Bronchial epithelial cell (primary cell): ENCODE data around the gene CDC42EP4. TPM values are rescaled to one million over a fixed set of nuclear protein-coding genes. Genes with fewer than 3 reads are reported as not detected.
A peak's percentile ranks its signal among the peaks of the same experiment; 100 is the strongest.

Experiments
- DNase-seq: peaks from one replicate; pipeline ENCODE4 v3.0.0-alpha.2; 2010; ENCODE audit warnings: low read depth
- FAIRE-seq: peaks from 2 replicates; lab custom pipeline; 2011; peaks lifted over from hg19 to GRCh38; lab: Jason Lieb, UNC
- H3K27me3 ChIP-seq: 2 replicates; pipeline ENCODE4 v1.5.1; 2011; ENCODE audit warnings: low read length; ENCODE audit not compliant: control insufficient read depth, insufficient read depth
- H3K36me3 ChIP-seq: 2 replicates; pipeline ENCODE4 v1.5.1; 2011; ENCODE audit warnings: low read length; ENCODE audit not compliant: control insufficient read depth, insufficient read depth
- H3K4me3 ChIP-seq: 2 replicates; pipeline ENCODE4 v1.5.1; 2011; ENCODE audit warnings: mild to moderate bottlenecking, low read depth, low read length, control low read depth
- CTCF ChIP-seq: IDR thresholded peaks from 2 replicates; pipeline ENCODE4 v1.5.1; 2011; ENCODE audit warnings: mild to moderate bottlenecking, moderate library complexity, low read length, control low read depth, inconsistent platforms; ENCODE audit not compliant: insufficient read depth, severe bottlenecking
- total RNA-seq: library from RNA; depleted of rRNA; stranded (reverse); fragments of >200 nt; gene quantifications from 2 replicates; pipeline ENCODE4 v1.2.1, GENCODE V29; 2014

CDC42EP4 gene
- total RNA-seq, 1 donor from 2014 or later: 16.8 TPM

- Histone ChIP-seq H3K27me3 (no peaks in the 10 kb centered on the region), H3K4me3 (no peak overlapping the region), H3K36me3 (peaks cover 2% of the 10 kb centered on the region)
- DNase-seq: no peak
- TF ChIP-seq CTCF: no peak
- no peak for FAIRE-seq
Measured at GRCh38 chr17:73347351-73347750, 35.5 kb upstream of the CDC42EP4 start.

- TF ChIP-seq CTCF: no peak
- no peaks in the 10 kb centered on the region for H3K27me3 ChIP-seq
- no peak for DNase-seq
- no peak for FAIRE-seq
- peaks cover 2% of the 10 kb centered on the region for H3K36me3 ChIP-seq
- H3K4me3 ChIP-seq: no peak overlapping the region
Measured at GRCh38 chr17:73346501-73347162, 34.8 kb upstream of the CDC42EP4 start.

- Histone ChIP-seq H3K36me3 (peaks cover 2% of the 10 kb centered on the region), H3K4me3 (no peak overlapping the region), H3K27me3 (no peaks in the 10 kb centered on the region)
- no peak for DNase-seq
- FAIRE-seq: no peak
- TF ChIP-seq CTCF: no peak
Measured at GRCh38 chr17:73343739-73344454, 32.1 kb upstream of the CDC42EP4 start.

GRCh38 chr17:73343168-73343634 lies 31.4 kb upstream of the CDC42EP4 start:
- DNase-seq: no peak
- FAIRE-seq: no peak
- Histone ChIP-seq H3K36me3 (peaks cover 4% of the 10 kb centered on the region), H3K27me3 (no peaks in the 10 kb centered on the region), H3K4me3 (no peak overlapping the region)
- TF ChIP-seq CTCF: no peak

- H3K27me3 ChIP-seq: no peaks in the 10 kb centered on the region
- DNase-seq: peak; percentile 62
- no peak for FAIRE-seq
- TF ChIP-seq CTCF: peak; percentile 20
- H3K4me3 ChIP-seq: no peak overlapping the region
- H3K36me3 ChIP-seq: peaks cover 4% of the 10 kb centered on the region
Measured at GRCh38 chr17:73342541-73343167, 30.9 kb upstream of the CDC42EP4 start.
